ENCODE measurements around the gene CNKSR3. TPM values are rescaled to one million over a fixed set of nuclear protein-coding genes. Genes with fewer than 3 reads are reported as not detected.

CNKSR3 gene
- total and polyA plus RNA-seq, 12 donors: 4.2 to 42.2 (median 24.1) TPM

- intact Hi-C loops (cut with DNase I): loop anchor here in 7 of 10 donors (2.0 to 10.0 kb wide), 11 partner anchors 57 to 225 kb away; partner anchors contain the start of gene SCAF8 (in 1 of the 7)
These were observed 903 bp downstream of the CNKSR3 start for GRCh38 chr6:154509421-154510143.

GRCh38 chr6:154508573-154509375, 1.7 kb downstream of the CNKSR3 start:
- Histone ChIP-seq H3K9me3 (no peaks in the 10 kb centered on the region), H3K27me3 (peaks cover 0 to 28% (median 0%) of the 10 kb centered on the region in 7 donors), H3K27ac (peak overlapping the region in 8 of 10 donors; percentile 78 to 96 (median 92)), H3K4me3 (peak overlapping the region; percentile 64 to 94 (median 84)), H3K4me1 (peaks cover 3 to 56% (median 24%) of the 10 kb centered on the region in 9 donors), H3K36me3 (no peaks in the 10 kb centered on the region)
- intact Hi-C loops (cut with DNase I): loop anchor here in 4 of 10 donors (5.0 to 10.0 kb wide), 4 partner anchors 56 to 96 kb away; no protein-coding TSS in a partner anchor
- 15 to 18% methylated on average over 14 of the region's 14 CpGs for WGBS, 2 donors
- DNase-seq (no peak), ATAC-seq (peak in 1 of 8 donors; percentile 15)
- TF ChIP-seq CTCF (IDR thresholded peaks at IDR 0.05): no peak

More at GRCh38 chr6:154509421-154510143, 903 bp downstream of the CNKSR3 start:
- WGBS, 2 donors: 0 to 1% methylated on average over 55 of the region's 55 CpGs
- ATAC-seq (peak; percentile 7 to 58 (median 27)), DNase-seq (peak in 1 of 2 donors; percentile 35)
- H3K4me3 ChIP-seq: peak overlapping the region; percentile 64 to 94 (median 84)
- no peaks in the 10 kb centered on the region for H3K36me3 ChIP-seq
- TF ChIP-seq CTCF (IDR thresholded peaks at IDR 0.05): peak in 1 of 9 donors; percentile 2
- H3K9me3 ChIP-seq: no peaks in the 10 kb centered on the region
- peaks cover 3 to 55% (median 27%) of the 10 kb centered on the region in 9 donors for H3K4me1 ChIP-seq
- H3K27ac ChIP-seq: peak overlapping the region; percentile 78 to 96 (median 92)
- H3K27me3 ChIP-seq: peaks cover 0 to 28% (median 0%) of the 10 kb centered on the region in 7 donors

- Histone ChIP-seq H3K27ac (peak overlapping the region in 2 of 10 donors; percentile 15 to 96), H3K4me1 (peaks cover 3 to 67% (median 24%) of the 10 kb centered on the region in 9 donors)
These were observed 3.2 kb downstream of the CNKSR3 start for GRCh38 chr6:154506991-154507898.

More at GRCh38 chr6:154506991-154507898, 3.2 kb downstream of the CNKSR3 start:
- Histone ChIP-seq H3K27me3 (peaks cover 0 to 28% (median 0%) of the 10 kb centered on the region in 7 donors), H3K9me3 (no peaks in the 10 kb centered on the region), H3K36me3 (no peaks in the 10 kb centered on the region), H3K4me3 (peak overlapping the region in 6 of 10 donors; percentile 79 to 94 (median 85))
- WGBS, 2 donors: 59 to 71% methylated on average over 14 of the region's 14 CpGs
- no peak for ATAC-seq
- TF ChIP-seq CTCF (IDR thresholded peaks at IDR 0.05): no peak
- intact Hi-C loops (cut with DNase I): loop anchor here in 4 of 10 donors (5.0 to 10.0 kb wide), 4 partner anchors 55 to 95 kb away; no protein-coding TSS in a partner anchor
- no peak for DNase-seq

All from heart right ventricle (tissue), 16 donors.